H9 (cell line): ENCODE results near the gene IER2. TPM values are rescaled to one million over a fixed set of nuclear protein-coding genes. Genes with fewer than 3 reads are reported as not detected.

ENCODE experiments used
- DNase-seq: peaks from one replicate; pipeline ENCODE4 v3.0.0-alpha.2; 2017
- H2AFZ ChIP-seq: one replicate; pipeline ENCODE4 v1.6.1; 2013; ENCODE audit warnings: mild to moderate bottlenecking, low read length, control low read depth, moderate library complexity
- H2AK5ac ChIP-seq: 2 replicates; pipeline ENCODE4 v1.6.1; 2013; ENCODE audit warnings: low read length, control low read depth, mixed read lengths; ENCODE audit not compliant: insufficient read length
- H2BK120ac ChIP-seq: one replicate; pipeline ENCODE4 v1.6.1; 2013; ENCODE audit warnings: low read depth, mild to moderate bottlenecking, low read length, control low read depth, inconsistent platforms; ENCODE audit not compliant: poor library complexity, severe bottlenecking
- H2BK12ac ChIP-seq: 2 replicates; pipeline ENCODE4 v1.6.1; 2013; ENCODE audit warnings: low read length, control low read depth, mixed read lengths, low read depth; ENCODE audit not compliant: insufficient read length
- H2BK15ac ChIP-seq: 2 replicates; pipeline ENCODE4 v1.6.1; 2013; ENCODE audit warnings: low read depth, low read length, control low read depth
- H2BK20ac ChIP-seq: one replicate; pipeline ENCODE4 v1.6.1; 2013; ENCODE audit warnings: low read depth, mild to moderate bottlenecking, low read length, control low read depth, inconsistent platforms; ENCODE audit not compliant: poor library complexity, severe bottlenecking
- H2BK5ac ChIP-seq: 2 replicates; pipeline ENCODE4 v1.6.1; 2013; ENCODE audit warnings: low read length, control low read depth, mixed read lengths; ENCODE audit not compliant: insufficient read length
- H3K14ac ChIP-seq: 2 replicates; pipeline ENCODE4 v1.6.1; 2013; ENCODE audit warnings: low read length, control low read depth; ENCODE audit not compliant: insufficient read depth
- H3K18ac ChIP-seq: 2 replicates; pipeline ENCODE4 v1.6.1; 2013; ENCODE audit warnings: low read depth, mild to moderate bottlenecking, mixed read lengths, low read length, control low read depth; ENCODE audit not compliant: insufficient read length
- H3K23ac ChIP-seq: 2 replicates; pipeline ENCODE4 v1.6.1; 2013; ENCODE audit warnings: low read length, control low read depth, mixed read lengths, low read depth; ENCODE audit not compliant: insufficient read length
- H3K23me2 ChIP-seq: 2 replicates; pipeline ENCODE4 v1.6.1; 2013; ENCODE audit warnings: low read depth, mild to moderate bottlenecking, mixed read lengths, low read length, control low read depth; ENCODE audit not compliant: insufficient read length, poor library complexity, severe bottlenecking
- H3K27ac ChIP-seq: 2 replicates; pipeline ENCODE4 v1.5.1; 2013; ENCODE audit warnings: low read length, control low read depth, mixed read lengths, low read depth; ENCODE audit not compliant: insufficient read length
- H3K27me3 ChIP-seq: 2 replicates; pipeline ENCODE4 v1.6.1; 2013; ENCODE audit warnings: low read length, control low read depth, inconsistent platforms; ENCODE audit not compliant: insufficient read depth
- H3K4ac ChIP-seq: 2 replicates; pipeline ENCODE4 v1.6.1; 2013; ENCODE audit warnings: low read depth, mild to moderate bottlenecking, control low read depth, inconsistent platforms, low read length, moderate library complexity
- H3K4me1 ChIP-seq: 2 replicates; pipeline ENCODE4 v1.6.1; 2013; ENCODE audit warnings: low read length, control low read depth, inconsistent platforms; ENCODE audit not compliant: insufficient read depth
- H3K4me2 ChIP-seq: 2 replicates; pipeline ENCODE4 v1.6.1; 2013; ENCODE audit warnings: low read length, control low read depth, mixed read lengths; ENCODE audit not compliant: insufficient read length, insufficient read depth
- H3K56ac ChIP-seq: 2 replicates; pipeline ENCODE4 v1.6.1; 2013; ENCODE audit warnings: low read depth, mild to moderate bottlenecking, mixed read lengths, low read length, control low read depth; ENCODE audit not compliant: insufficient read length
- H3K79me1 ChIP-seq: 2 replicates; pipeline ENCODE4 v1.6.1; 2013; ENCODE audit warnings: low read depth, mild to moderate bottlenecking, moderate library complexity, low read length, control low read depth, inconsistent platforms; ENCODE audit not compliant: insufficient read depth, poor library complexity, severe bottlenecking
- H3K79me2 ChIP-seq: 2 replicates; pipeline ENCODE4 v1.6.1; 2013; ENCODE audit warnings: low read length, control low read depth, inconsistent platforms; ENCODE audit not compliant: insufficient read depth
- H3K9ac ChIP-seq: 2 replicates; pipeline ENCODE4 v1.6.1; 2013; ENCODE audit warnings: low read length, control low read depth, mixed read lengths; ENCODE audit not compliant: insufficient read length; ENCODE audit errors: extremely low read depth
- H3K9me3 ChIP-seq: one replicate; pipeline ENCODE4 v1.6.1; 2013; ENCODE audit warnings: low read depth, low read length, inconsistent platforms; ENCODE audit not compliant: control insufficient read depth
- H3T11ph ChIP-seq: one replicate; pipeline ENCODE4 v1.6.1; 2013; ENCODE audit warnings: mild to moderate bottlenecking, low read length, control low read depth, inconsistent platforms
- H4K20me1 ChIP-seq: one replicate; pipeline ENCODE4 v1.6.1; 2013; ENCODE audit not compliant: control insufficient read depth, insufficient read length, insufficient read depth
- H4K5ac ChIP-seq: 2 replicates; pipeline ENCODE4 v1.6.1; 2013; ENCODE audit warnings: low read depth, mild to moderate bottlenecking, mixed read lengths, low read length, control low read depth; ENCODE audit not compliant: insufficient read length
- H4K8ac ChIP-seq: replicated peaks from 2 replicates; pipeline ENCODE4 v1.6.1; 2013; ENCODE audit warnings: low read length, control low read depth, mixed read lengths, low read depth; ENCODE audit not compliant: insufficient read length
- H4K91ac ChIP-seq: 2 replicates; pipeline ENCODE4 v1.6.1; 2013; ENCODE audit warnings: low read depth, mild to moderate bottlenecking, moderate library complexity, mixed read lengths, low read length, control low read depth; ENCODE audit not compliant: insufficient read length
- H3K27ac Mint-ChIP-seq, 3 experiments: 2 replicates in 2 of 3; 3 replicates in 1 of 3; pipeline ENCODE4 v1.8.0; 2020 to 2021; ENCODE audit warnings: mixed read lengths in 3 of 3, mild to moderate bottlenecking in 1 of 3, moderate library complexity in 1 of 3
- H3K27me3 Mint-ChIP-seq: 2 replicates; pipeline ENCODE4 v1.8.0; 2021; ENCODE audit warnings: low read depth, mild to moderate bottlenecking, moderate library complexity, mixed read lengths
- H3K36me3 Mint-ChIP-seq, 3 experiments: 2 replicates in 2 of 3; 3 replicates in 1 of 3; pipeline ENCODE4 v1.8.0; 2020 to 2021; ENCODE audit warnings: low read depth in 3 of 3, mixed read lengths in 3 of 3; ENCODE audit not compliant: insufficient read depth in 1 of 3
- H3K4me1 Mint-ChIP-seq, 2 experiments: 2 replicates each; pipeline ENCODE4 v1.8.0; 2020; ENCODE audit warnings: mixed read lengths in 2 of 2
- H3K4me3 Mint-ChIP-seq, 2 experiments: 2 replicates in 1 of 2; 3 replicates in 1 of 2; pipeline ENCODE4 v1.8.0; 2020 to 2021; ENCODE audit warnings: mild to moderate bottlenecking in 2 of 2, mixed read lengths in 2 of 2, moderate library complexity in 1 of 2
- H3K9me3 Mint-ChIP-seq, 2 experiments: 2 replicates in 1 of 2; 3 replicates in 1 of 2; pipeline ENCODE4 v1.8.0; 2020; ENCODE audit warnings: mild to moderate bottlenecking in 2 of 2, mixed read lengths in 2 of 2, moderate library complexity in 1 of 2
- CTCF ChIP-seq: fragments of 200-600 bp; sonication (generic); conservative IDR thresholded peaks from 3 replicates; pipeline ENCODE4 v1.8.0; 2021; ENCODE audit warnings: antibody characterized with exemption, mild to moderate bottlenecking
- WGBS: extraction: QIAGEN DNeasy Blood & Tissue Kit; methylation state at CpG from one replicate; pipeline ENCODE4 v1.1.7; 2013; ENCODE audit warnings: missing lambda C conversion rate, low lambda C conversion rate, mixed read lengths; ENCODE audit not compliant: insufficient read length; ENCODE audit errors: extremely low coverage; 5-methylcytosine and 5-hydroxymethylcytosine counted together
- total RNA-seq: library from RNA; stranded (reverse); gene quantifications from 2 replicates; pipeline ENCODE4 v1.2.1, GENCODE V29; 2021

The IER2 gene
- total RNA-seq, 1 experiment from 2014 or later = 160 TPM

- H3K27me3 ChIP-seq = no peaks in the 10 kb centered on the region
- no peak overlapping the region for H3K14ac ChIP-seq
- no peak overlapping the region for H3T11ph ChIP-seq
- H3K27ac Mint-ChIP-seq = peak overlapping the region in 1 of 3 experiments; percentile 65; a peak in 2 of 7 replicates
- H2BK20ac ChIP-seq = no peak overlapping the region
- H4K8ac ChIP-seq = no peak overlapping the region
- no CpG with 5 or more reads among the region's 4 CpGs for WGBS
- H3K4ac ChIP-seq = no peak overlapping the region
- no peaks in the 10 kb centered on the region for H4K20me1 ChIP-seq
- peaks cover 0 to 4% (median 3%) of the 10 kb centered on the region in 3 experiments; a peak in 3 of 7 replicates for H3K36me3 Mint-ChIP-seq
- no peak for DNase-seq
- H3K23ac ChIP-seq = no peak overlapping the region
- no peak overlapping the region for H3K9ac ChIP-seq
- H3K27ac ChIP-seq = no peak overlapping the region
- H2BK120ac ChIP-seq = no peak overlapping the region
- no peaks in the 10 kb centered on the region for H3K27me3 Mint-ChIP-seq
- H4K5ac ChIP-seq = no peak overlapping the region
- no peak for TF ChIP-seq CTCF
- H4K91ac ChIP-seq = no peak overlapping the region
- no peak overlapping the region for H2AK5ac ChIP-seq
- no peak overlapping the region for H2BK12ac ChIP-seq
- no peaks in the 10 kb centered on the region for H3K4me1 Mint-ChIP-seq
- H3K4me2 ChIP-seq = no peak overlapping the region
- H3K9me3 ChIP-seq = no peaks in the 10 kb centered on the region
- H3K56ac ChIP-seq = no peak overlapping the region
- H3K4me3 Mint-ChIP-seq = no peak overlapping the region
- no peaks in the 10 kb centered on the region for H3K23me2 ChIP-seq
- H3K18ac ChIP-seq = no peak overlapping the region
- no peaks in the 10 kb centered on the region for H3K9me3 Mint-ChIP-seq
- no peak overlapping the region for H2BK15ac ChIP-seq
- no peak overlapping the region for H2BK5ac ChIP-seq
- H3K4me1 ChIP-seq = no peaks in the 10 kb centered on the region
- no peak overlapping the region for H2AFZ ChIP-seq
- no peaks in the 10 kb centered on the region for H3K79me2 ChIP-seq
- no peaks in the 10 kb centered on the region for H3K79me1 ChIP-seq
These were observed 37.2 kb downstream of the IER2 start for GRCh38 chr19:13187419-13187818.
